ENCODE data around the gene ARMC6.

Gene ARMC6

DNA sequence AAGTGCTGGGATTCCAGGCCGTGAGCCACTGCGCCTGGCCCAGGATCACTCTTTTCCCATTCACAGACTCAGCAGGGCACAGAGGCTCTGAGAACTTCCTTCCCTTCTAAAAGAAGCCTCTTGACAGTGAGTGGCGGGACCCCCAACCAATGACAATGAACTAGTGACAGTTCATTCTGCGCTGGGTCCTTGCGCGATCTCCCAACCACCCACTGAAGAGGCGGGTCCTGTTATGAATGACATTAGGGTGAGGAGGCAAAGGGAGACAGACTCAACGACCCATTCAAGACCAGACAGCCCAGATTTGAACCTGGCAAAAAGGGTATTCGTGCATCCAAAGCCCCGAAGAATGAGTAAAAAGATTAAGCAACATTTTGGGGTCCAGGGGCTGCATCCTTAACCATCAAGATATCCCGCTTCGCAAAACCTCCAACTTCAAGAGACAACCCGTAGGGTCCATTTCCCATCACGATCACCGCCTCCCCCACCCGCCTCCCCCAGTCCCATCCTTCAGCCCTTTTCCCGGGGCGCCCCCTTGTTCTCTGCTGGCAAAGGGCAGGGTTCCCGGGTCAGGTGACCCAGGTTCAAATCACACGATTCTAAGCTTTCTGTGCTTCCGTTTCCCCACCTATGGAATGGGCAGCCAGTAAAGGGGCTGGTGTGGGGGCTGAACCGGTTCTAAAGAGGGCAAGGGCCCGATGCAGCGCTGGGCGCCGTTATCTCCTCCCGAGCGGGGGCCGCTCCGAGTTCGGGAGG is 805 bp upstream of the ARMC6 start:
- TF ChIP-seq CTCF (conservative IDR thresholded peaks at IDR 0.05; ENCODE audit: low read length): no peak
- peak; percentile 95 for DNase-seq (ENCODE audit: low read depth)
- H3K4me3 ChIP-seq (ENCODE audit: low read length): peak overlapping the region; percentile 83

- DNase-seq (ENCODE audit: low read depth): no peak
- TF ChIP-seq CTCF (conservative IDR thresholded peaks at IDR 0.05; ENCODE audit: low read length): no peak
- H3K4me3 ChIP-seq (ENCODE audit: low read length): peak overlapping the region; percentile 83
Observed at GRCh38 chr19:19033176-19033425, 302 bp upstream of the ARMC6 start.

DNA sequence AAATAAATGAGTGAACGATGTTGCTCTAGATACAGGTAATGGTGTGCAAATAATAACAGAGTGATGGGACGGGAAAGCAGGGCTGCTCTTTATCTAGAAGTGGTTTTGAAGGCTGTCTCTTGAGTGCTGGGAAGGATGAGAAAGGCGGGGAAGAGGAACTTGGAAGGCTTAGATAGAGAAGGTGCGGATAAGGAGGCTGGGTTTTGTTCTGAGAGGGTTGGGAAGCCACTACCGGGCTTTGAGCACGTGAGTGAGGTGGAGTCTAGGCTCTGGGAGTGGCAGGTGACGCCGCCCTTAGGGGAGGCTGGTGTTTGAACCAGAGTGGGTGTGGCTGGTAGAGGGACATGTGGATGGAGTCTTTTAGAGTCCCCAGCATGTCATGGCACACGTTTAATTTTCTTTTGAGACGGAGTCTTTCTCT is 811 bp downstream of the ARMC6 start:
- TF ChIP-seq CTCF (conservative IDR thresholded peaks at IDR 0.05; ENCODE audit: low read length): no peak
- H3K4me3 ChIP-seq (ENCODE audit: low read length): peak overlapping the region; percentile 86
- peak; percentile 39 for DNase-seq (ENCODE audit: low read depth)

DNA sequence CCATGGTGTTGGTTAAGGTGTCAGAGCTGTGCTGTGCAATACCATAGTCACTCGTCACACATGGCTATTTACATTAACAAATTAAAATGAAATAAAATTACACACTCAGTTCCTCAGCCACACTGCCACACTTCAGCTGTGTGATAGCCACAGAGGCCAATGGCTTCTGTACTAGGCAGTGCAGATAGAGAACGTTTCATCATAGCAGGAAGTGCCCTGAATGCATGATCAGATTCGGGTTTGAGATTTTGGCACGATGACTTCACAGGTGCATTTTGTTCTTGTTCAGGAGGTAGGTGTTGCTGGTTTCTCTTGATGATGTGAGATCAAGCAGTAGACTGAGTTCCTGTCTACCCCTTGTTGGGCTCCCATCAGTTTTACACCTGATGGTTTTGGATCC is 6.5 kb downstream of the ARMC6 start:
- no peak for DNase-seq (ENCODE audit: low read depth)
- TF ChIP-seq CTCF (conservative IDR thresholded peaks at IDR 0.05; ENCODE audit: low read length): no peak
- no peak overlapping the region for H3K4me3 ChIP-seq (ENCODE audit: low read length)

DNA sequence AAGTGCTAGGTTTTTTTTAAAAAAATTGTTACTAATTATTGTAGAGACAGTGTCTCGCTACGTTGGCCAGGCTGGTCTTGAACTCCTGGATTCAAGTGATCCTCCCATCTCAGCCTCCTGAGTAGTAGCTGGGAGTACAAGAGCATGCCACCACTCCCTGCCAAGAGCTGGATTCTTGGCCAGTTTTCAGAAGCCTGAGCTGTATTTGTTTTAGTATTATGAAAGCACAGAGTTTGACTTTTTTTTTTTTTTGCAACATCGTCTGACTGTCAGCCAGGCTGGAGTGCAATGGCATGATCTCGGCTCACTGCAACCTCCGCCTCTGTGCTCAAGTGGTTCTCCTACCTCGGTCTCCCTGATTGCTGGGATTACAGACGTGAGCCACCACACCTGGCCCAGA is 7.0 kb downstream of the ARMC6 start:
- no peak for TF ChIP-seq CTCF (conservative IDR thresholded peaks at IDR 0.05; ENCODE audit: low read length)
- H3K4me3 ChIP-seq (ENCODE audit: low read length): no peak overlapping the region
- DNase-seq (ENCODE audit: low read depth): peak; percentile 96

DNA sequence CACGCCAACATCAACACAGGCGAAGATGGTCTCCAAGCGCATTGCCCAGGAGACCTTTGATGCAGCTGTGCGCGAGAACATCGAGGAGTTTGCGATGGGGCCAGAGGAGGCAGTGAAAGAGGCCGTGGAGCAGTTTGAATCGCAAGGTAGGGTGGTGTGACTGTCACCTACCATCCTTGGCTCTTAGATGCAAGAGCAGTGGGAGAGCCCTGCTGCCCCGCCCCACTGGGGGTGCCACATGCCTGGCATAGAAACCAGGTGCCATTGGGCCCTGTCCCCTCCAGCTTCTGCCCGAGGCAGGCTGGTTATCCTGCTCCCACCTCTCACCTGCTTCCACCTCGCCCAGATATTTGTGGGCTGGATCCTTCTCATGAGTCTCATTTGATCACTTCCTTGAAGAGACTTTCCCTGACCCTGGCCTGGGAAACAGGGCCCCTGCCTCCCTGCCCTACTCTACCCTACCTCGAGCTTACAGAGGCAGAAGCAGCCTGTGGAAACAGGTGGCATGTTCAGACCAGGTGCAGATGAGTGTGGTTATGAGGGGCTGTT is 9.4 kb downstream of the ARMC6 start:
- no peak overlapping the region for H3K4me3 ChIP-seq (ENCODE audit: low read length)
- DNase-seq (ENCODE audit: low read depth): no peak
- TF ChIP-seq CTCF (conservative IDR thresholded peaks at IDR 0.05; ENCODE audit: low read length): no peak

- DNase-seq (ENCODE audit: low read depth): no peak
- no peak for TF ChIP-seq CTCF (conservative IDR thresholded peaks at IDR 0.05; ENCODE audit: low read length)
- no peak overlapping the region for H3K4me3 ChIP-seq (ENCODE audit: low read length)
Observed at GRCh38 chr19:19043481-19043880, 10.1 kb downstream of the ARMC6 start.
